Measurements from ENCODE around the gene ATXN10.

Gene ATXN10

DNA sequence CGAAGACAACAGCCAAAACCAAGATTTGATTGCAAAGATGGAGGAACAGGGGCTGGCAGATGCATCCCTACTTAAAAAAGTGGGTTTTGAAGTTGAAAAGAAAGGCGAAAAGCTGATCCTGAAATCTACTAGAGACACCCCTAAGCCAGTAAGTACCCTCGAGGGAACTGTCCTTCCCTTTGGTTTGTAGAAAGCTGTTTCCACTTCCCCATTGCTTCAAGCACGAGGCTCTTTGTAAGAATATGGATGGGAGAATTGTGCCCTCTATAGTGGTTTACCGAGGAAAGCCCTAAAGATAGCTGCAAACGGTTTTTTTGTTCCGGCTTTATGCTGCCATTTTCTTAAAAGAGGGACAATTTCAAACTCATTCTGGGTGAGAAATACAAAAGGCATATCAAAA lies 171.4 kb downstream of the ATXN10 start:
- H3K27me3 ChIP-seq (ENCODE audit: insufficient read depth, low read length, poor library complexity) = no peaks in the 10 kb centered on the region
- H3K79me2 ChIP-seq (ENCODE audit: insufficient read depth, low read length) = no peaks in the 10 kb centered on the region
- H3K4me3 ChIP-seq (ENCODE audit: low read depth in 1 of 2, low read length in 2 of 2) = no peak overlapping the region
- DNase-seq (no peak), ATAC-seq (ENCODE audit: insufficient read depth, low read depth) (no peak)
- no peaks in the 10 kb centered on the region for H3K9me3 ChIP-seq (ENCODE audit: insufficient read depth, low read length, severe bottlenecking)
- peaks cover 57% of the 10 kb centered on the region for H3K36me3 ChIP-seq (ENCODE audit: insufficient read depth, low read length)
- peaks cover 12% of the 10 kb centered on the region; the same call in 1 of the 2 replicates for H4K20me1 ChIP-seq (ENCODE audit: insufficient read depth, low read length)
- no peaks in the 10 kb centered on the region for H3K4me1 ChIP-seq (ENCODE audit: insufficient read depth, low read length)
- H2AFZ ChIP-seq (ENCODE audit: low read depth, low read length) = no peak overlapping the region
- no peak overlapping the region for H3K27ac ChIP-seq (ENCODE audit: low read length)
- TF ChIP-seq, protein P1, sequence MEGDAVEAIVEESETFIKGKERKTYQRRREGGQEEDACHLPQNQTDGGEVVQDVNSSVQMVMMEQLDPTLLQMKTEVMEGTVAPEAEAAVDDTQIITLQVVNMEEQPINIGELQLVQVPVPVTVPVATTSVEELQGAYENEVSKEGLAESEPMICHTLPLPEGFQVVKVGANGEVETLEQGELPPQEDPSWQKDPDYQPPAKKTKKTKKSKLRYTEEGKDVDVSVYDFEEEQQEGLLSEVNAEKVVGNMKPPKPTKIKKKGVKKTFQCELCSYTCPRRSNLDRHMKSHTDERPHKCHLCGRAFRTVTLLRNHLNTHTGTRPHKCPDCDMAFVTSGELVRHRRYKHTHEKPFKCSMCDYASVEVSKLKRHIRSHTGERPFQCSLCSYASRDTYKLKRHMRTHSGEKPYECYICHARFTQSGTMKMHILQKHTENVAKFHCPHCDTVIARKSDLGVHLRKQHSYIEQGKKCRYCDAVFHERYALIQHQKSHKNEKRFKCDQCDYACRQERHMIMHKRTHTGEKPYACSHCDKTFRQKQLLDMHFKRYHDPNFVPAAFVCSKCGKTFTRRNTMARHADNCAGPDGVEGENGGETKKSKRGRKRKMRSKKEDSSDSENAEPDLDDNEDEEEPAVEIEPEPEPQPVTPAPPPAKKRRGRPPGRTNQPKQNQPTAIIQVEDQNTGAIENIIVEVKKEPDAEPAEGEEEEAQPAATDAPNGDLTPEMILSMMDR (IDR thresholded peaks at IDR 0.05; ENCODE audit: borderline replicate concordance, extremely low read depth, low read length, poor library complexity, severe bottlenecking) = no peak
- no peak for TF ChIP-seq EZH2 (IDR thresholded peaks at IDR 0.05; ENCODE audit: borderline replicate concordance, low read depth, low read length, severe bottlenecking)
- no peak overlapping the region for H3K9ac ChIP-seq (ENCODE audit: low read depth, low read length)
- H3K4me2 ChIP-seq (ENCODE audit: insufficient read depth, low read length) = no peak overlapping the region

DNA sequence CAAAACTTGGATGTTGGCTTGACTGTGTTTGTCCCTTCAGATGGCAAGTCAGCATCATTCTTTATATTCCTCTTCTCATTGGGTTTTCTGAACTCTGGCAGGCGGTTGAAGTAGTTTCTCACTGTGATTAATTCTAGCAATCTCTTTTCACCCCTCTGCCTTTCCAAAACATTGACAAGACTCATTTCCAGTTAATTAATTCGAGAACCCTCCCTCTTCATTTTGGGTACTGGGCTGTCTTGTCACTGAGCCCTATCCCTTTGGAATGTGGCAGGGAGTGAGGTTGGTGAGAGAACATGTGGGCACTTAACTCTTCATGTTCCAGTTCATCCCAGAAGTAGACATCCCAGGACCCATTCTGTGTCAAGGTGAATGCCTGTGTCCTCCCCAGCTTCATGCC lies 172.4 kb downstream of the ATXN10 start:
- peaks cover 12% of the 10 kb centered on the region; the same call in 1 of the 2 replicates for H4K20me1 ChIP-seq (ENCODE audit: insufficient read depth, low read length)
- no peaks in the 10 kb centered on the region for H3K4me1 ChIP-seq (ENCODE audit: insufficient read depth, low read length)
- H3K27me3 ChIP-seq (ENCODE audit: insufficient read depth, low read length, poor library complexity) = no peaks in the 10 kb centered on the region
- no peaks in the 10 kb centered on the region for H3K79me2 ChIP-seq (ENCODE audit: insufficient read depth, low read length)
- H3K27ac ChIP-seq (ENCODE audit: low read length) = no peak overlapping the region
- H2AFZ ChIP-seq (ENCODE audit: low read depth, low read length) = no peak overlapping the region
- H3K9me3 ChIP-seq (ENCODE audit: insufficient read depth, low read length, severe bottlenecking) = no peaks in the 10 kb centered on the region
- peaks cover 66% of the 10 kb centered on the region for H3K36me3 ChIP-seq (ENCODE audit: insufficient read depth, low read length)
- ATAC-seq (ENCODE audit: insufficient read depth, low read depth) (no peak), DNase-seq (no peak)
- H3K4me2 ChIP-seq (ENCODE audit: insufficient read depth, low read length) = no peak overlapping the region
- H3K4me3 ChIP-seq (ENCODE audit: low read depth in 1 of 2, low read length in 2 of 2) = no peak overlapping the region
- no peak overlapping the region for H3K9ac ChIP-seq (ENCODE audit: low read depth, low read length)
- TF ChIP-seq, protein P1 (IDR thresholded peaks at IDR 0.05; ENCODE audit: borderline replicate concordance, extremely low read depth, low read length, poor library complexity, severe bottlenecking) = no peak
- no peak for TF ChIP-seq EZH2 (IDR thresholded peaks at IDR 0.05; ENCODE audit: borderline replicate concordance, low read depth, low read length, severe bottlenecking)

DNA sequence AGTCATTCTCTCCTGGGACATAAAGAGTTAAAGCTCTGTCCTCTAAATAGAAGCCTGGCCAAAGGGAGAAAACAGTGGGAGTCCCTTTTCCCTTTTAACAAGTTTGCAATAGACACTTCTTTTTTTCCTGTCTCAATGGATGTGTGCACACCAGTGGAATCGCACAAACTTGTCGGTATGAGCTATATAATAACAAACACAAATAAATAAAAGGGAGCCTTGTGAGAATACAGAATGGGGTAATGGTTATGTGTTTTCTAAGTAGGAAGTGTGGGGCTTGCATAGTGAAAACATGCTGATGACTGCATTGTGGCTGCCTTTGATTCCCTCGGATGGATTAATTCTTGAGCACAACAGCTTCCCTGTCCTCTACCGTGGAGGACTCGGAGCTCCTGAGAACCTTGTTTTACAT lies 173.4 kb downstream of the ATXN10 start:
- Histone ChIP-seq H4K20me1 (ENCODE audit: insufficient read depth, low read length) (peaks cover 12% of the 10 kb centered on the region; the same call in 1 of the 2 replicates), H2AFZ (ENCODE audit: low read depth, low read length) (no peak overlapping the region), H3K4me2 (ENCODE audit: insufficient read depth, low read length) (no peak overlapping the region), H3K4me3 (ENCODE audit: low read depth in 1 of 2, low read length in 2 of 2) (no peak overlapping the region), H3K36me3 (ENCODE audit: insufficient read depth, low read length) (peaks cover 73% of the 10 kb centered on the region), H3K4me1 (ENCODE audit: insufficient read depth, low read length) (no peaks in the 10 kb centered on the region), H3K27ac (ENCODE audit: low read length) (no peak overlapping the region), H3K9me3 (ENCODE audit: insufficient read depth, low read length, severe bottlenecking) (no peaks in the 10 kb centered on the region), H3K9ac (ENCODE audit: low read depth, low read length) (no peak overlapping the region), H3K27me3 (ENCODE audit: insufficient read depth, low read length, poor library complexity) (no peaks in the 10 kb centered on the region), H3K79me2 (ENCODE audit: insufficient read depth, low read length) (no peaks in the 10 kb centered on the region)
- no peak for TF ChIP-seq EZH2 (IDR thresholded peaks at IDR 0.05; ENCODE audit: borderline replicate concordance, low read depth, low read length, severe bottlenecking)
- TF ChIP-seq, protein P1 (IDR thresholded peaks at IDR 0.05; ENCODE audit: borderline replicate concordance, extremely low read depth, low read length, poor library complexity, severe bottlenecking) = no peak
- no peak for ATAC-seq (ENCODE audit: insufficient read depth, low read depth)
- DNase-seq = no peak

DNA sequence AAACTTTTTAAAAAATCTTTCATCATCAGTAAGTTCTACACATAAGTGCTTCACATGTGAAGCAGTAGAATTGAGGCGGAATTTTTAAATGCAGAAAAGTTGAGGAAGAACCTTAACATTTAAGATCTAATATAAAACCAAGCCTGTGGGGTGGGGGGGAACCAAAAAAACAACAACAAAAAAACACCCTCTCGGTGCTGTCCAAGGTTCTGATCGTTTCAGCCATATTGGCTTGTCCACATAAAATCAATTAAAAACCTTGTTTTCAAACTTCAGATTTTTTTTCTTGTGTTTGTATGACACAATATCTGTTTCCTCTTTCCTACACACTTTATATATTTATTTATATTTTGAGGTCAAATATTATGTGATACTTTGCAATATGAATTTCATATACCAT lies 175.3 kb downstream of the ATXN10 start:
- TF ChIP-seq, protein P1 (IDR thresholded peaks at IDR 0.05; ENCODE audit: borderline replicate concordance, extremely low read depth, low read length, poor library complexity, severe bottlenecking) = no peak
- no peak for TF ChIP-seq EZH2 (IDR thresholded peaks at IDR 0.05; ENCODE audit: borderline replicate concordance, low read depth, low read length, severe bottlenecking)
- Histone ChIP-seq H3K27ac (ENCODE audit: low read length) (no peak overlapping the region), H3K79me2 (ENCODE audit: insufficient read depth, low read length) (no peaks in the 10 kb centered on the region), H3K4me3 (ENCODE audit: low read depth in 1 of 2, low read length in 2 of 2) (no peak overlapping the region), H3K27me3 (ENCODE audit: insufficient read depth, low read length, poor library complexity) (no peaks in the 10 kb centered on the region), H3K4me2 (ENCODE audit: insufficient read depth, low read length) (no peak overlapping the region), H2AFZ (ENCODE audit: low read depth, low read length) (no peak overlapping the region), H3K36me3 (ENCODE audit: insufficient read depth, low read length) (peaks cover 80% of the 10 kb centered on the region), H3K9me3 (ENCODE audit: insufficient read depth, low read length, severe bottlenecking) (peaks cover 11% of the 10 kb centered on the region), H3K4me1 (ENCODE audit: insufficient read depth, low read length) (no peaks in the 10 kb centered on the region), H3K9ac (ENCODE audit: low read depth, low read length) (no peak overlapping the region), H4K20me1 (ENCODE audit: insufficient read depth, low read length) (0 out of 2 replicates have a peak, but pooled peaks cover 7% of the 10 kb centered on the region)
- ATAC-seq (ENCODE audit: insufficient read depth, low read depth) = no peak
- no peak for DNase-seq
